BJ (cell line): ENCODE results near the gene FBXL7. TPM values are rescaled to one million over a fixed set of nuclear protein-coding genes. Genes with fewer than 3 reads are reported as not detected.

Experiments used
- CTCF ChIA-PET: fragments of 350-600 bp; formaldehyde crosslinking; extraction: SDS; loops from one replicate; lab custom pipeline; 2021; ENCODE audit warnings: antibody characterized with exemption, inconsistent platforms; lab: Yijun Ruan, JAX
- POLR2A ChIA-PET: fragments of 300-600 bp; sonication (Branson Sonifier 250); formaldehyde crosslinking; extraction: SDS; loops from one replicate; lab custom pipeline; 2021; ENCODE audit warnings: antibody characterized with exemption; lab: Charles Lee
- DNase-seq: peaks from one replicate; pipeline ENCODE4 v3.0.0-alpha.2; 2011; ENCODE audit warnings: low read depth
- H3K27me3 ChIP-seq: 2 replicates; pipeline ENCODE4 v1.6.0; 2011; ENCODE audit warnings: low read length; ENCODE audit not compliant: control insufficient read depth, insufficient read depth
- H3K36me3 ChIP-seq: 2 replicates; pipeline ENCODE4 v1.5.1; 2011; ENCODE audit warnings: low read length; ENCODE audit not compliant: control insufficient read depth, insufficient read depth
- H3K4me3 ChIP-seq: 2 replicates; pipeline ENCODE4 v1.5.1; 2011; ENCODE audit warnings: low read depth, mild to moderate bottlenecking, control low read depth, low read length
- polyA plus RNA-seq: library from polyadenylated mRNA; depleted of rRNA; stranded (reverse); fragments of >200 nt; gene quantifications from 2 replicates; pipeline ENCODE4 v1.2.3, GENCODE V29; 2011
- TF ChIP-seq, protein P1 (sequence below): IDR thresholded peaks from 2 replicates; pipeline ENCODE4 v1.5.1; 2011; ENCODE audit warnings: low read depth, mild to moderate bottlenecking, control low read depth, inconsistent platforms, low read length, moderate library complexity; ENCODE audit not compliant: insufficient read depth

Gene FBXL7
- polyA plus RNA-seq, 1 experiment, result 23.2 TPM

DNA sequence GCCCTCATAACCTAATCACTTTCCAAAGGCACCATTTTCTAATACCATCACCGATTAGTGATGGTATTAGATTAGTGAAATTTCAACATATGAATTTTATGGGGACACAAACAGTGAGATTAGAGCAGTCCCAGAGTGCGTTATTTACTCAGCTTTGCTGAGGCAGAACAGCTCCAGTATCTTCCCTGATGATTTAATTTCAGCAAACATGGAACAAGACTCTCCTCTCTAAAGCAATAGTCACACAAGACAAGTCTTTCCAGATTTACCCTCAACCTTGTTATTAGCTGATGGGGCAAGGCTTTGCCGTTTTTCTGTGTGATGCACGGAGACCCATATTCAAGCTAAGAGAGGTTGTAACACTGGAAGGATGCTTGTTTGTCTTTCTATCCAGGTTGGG lies 333.4 kb downstream of the FBXL7 start:
- CTCF ChIA-PET, result interaction anchor here (1.5 to 3.4 kb wide), 2 partner anchors 9 kb away, joined by 7 to 14 read pairs; no protein-coding TSS in a partner anchor
- TF ChIP-seq, protein P1, sequence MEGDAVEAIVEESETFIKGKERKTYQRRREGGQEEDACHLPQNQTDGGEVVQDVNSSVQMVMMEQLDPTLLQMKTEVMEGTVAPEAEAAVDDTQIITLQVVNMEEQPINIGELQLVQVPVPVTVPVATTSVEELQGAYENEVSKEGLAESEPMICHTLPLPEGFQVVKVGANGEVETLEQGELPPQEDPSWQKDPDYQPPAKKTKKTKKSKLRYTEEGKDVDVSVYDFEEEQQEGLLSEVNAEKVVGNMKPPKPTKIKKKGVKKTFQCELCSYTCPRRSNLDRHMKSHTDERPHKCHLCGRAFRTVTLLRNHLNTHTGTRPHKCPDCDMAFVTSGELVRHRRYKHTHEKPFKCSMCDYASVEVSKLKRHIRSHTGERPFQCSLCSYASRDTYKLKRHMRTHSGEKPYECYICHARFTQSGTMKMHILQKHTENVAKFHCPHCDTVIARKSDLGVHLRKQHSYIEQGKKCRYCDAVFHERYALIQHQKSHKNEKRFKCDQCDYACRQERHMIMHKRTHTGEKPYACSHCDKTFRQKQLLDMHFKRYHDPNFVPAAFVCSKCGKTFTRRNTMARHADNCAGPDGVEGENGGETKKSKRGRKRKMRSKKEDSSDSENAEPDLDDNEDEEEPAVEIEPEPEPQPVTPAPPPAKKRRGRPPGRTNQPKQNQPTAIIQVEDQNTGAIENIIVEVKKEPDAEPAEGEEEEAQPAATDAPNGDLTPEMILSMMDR, result no peak
- H3K4me3 ChIP-seq, result no peak overlapping the region
- H3K27me3 ChIP-seq, result no peaks in the 10 kb centered on the region
- no peaks in the 10 kb centered on the region for H3K36me3 ChIP-seq
- POLR2A ChIA-PET, result interaction anchor here (0.5 kb wide), 1 partner anchor 9 kb away, joined by 4 read pairs; no protein-coding TSS in a partner anchor
- no peak for DNase-seq

DNA sequence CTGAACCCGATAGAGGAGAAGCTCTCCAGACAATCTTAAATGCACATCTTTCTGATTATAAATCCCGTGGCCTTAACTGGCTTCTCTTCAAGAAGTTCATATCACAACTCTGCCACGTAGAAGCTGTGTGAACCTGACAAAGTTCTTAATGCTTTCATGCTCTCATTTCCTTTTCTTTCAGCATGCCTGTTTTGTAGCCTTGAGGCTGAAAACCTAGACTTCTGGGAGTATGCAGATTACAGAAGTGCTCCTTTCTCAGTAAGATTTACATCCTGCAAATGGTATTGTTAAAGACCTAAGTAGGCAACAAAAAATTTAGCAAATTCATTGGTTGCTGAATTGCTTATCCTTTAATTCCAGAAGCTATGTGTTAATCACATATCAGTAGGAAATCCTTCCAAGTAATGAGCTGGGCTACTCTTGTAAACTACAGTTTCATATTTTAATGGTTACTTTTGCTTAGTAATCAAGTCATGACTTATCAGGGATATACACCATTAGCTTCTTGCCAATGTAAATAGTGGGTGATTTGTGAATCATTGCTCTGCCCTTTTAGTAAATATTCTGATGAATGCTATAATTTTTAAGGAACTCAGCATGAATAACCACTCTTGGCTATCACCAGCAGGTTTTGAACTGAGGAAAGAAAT lies 334.7 kb downstream of the FBXL7 start:
- POLR2A ChIA-PET, result interaction anchor here (0.7 kb wide), 1 partner anchor 91 kb away, joined by 3 read pairs; no protein-coding TSS in a partner anchor
- TF ChIP-seq, protein P1, result no peak
- no peak overlapping the region for H3K4me3 ChIP-seq
- peak; percentile 61 for DNase-seq
- CTCF ChIA-PET, result interaction anchor here (1.1 to 3.4 kb wide), 3 partner anchors 10 to 729 kb away, joined by 3 to 14 read pairs (median 4); no protein-coding TSS in a partner anchor
- no peaks in the 10 kb centered on the region for H3K36me3 ChIP-seq
- H3K27me3 ChIP-seq, result no peaks in the 10 kb centered on the region

DNA sequence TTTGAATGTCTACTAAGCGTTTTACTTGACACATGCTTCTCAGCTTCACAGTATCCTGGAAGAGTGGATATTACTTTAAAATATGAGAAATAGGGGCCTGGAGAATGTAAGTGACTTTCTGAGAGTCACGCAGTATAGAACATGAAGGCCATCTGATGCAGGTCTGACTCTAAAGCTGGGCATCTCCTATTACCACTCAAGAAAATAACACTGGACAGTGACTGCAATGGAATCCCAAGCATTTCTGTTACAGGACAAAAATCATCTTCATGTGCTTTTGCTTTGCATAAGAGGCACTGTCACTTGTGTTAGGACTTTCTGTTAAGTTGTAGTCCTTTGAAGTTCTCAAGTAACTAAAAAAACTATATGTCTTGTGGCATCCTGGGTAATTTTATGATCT lies 335.5 kb downstream of the FBXL7 start:
- no peak for DNase-seq
- Histone ChIP-seq H3K36me3 (no peaks in the 10 kb centered on the region), H3K27me3 (no peaks in the 10 kb centered on the region), H3K4me3 (no peak overlapping the region)
- ChIA-PET POLR2A (interaction anchor here (0.8 kb wide), 1 partner anchor 94 kb away, joined by 3 read pairs; no protein-coding TSS in a partner anchor), CTCF (interaction anchor here (1.1 to 3.4 kb wide), 2 partner anchors 11 to 12 kb away, joined by 4 to 14 read pairs; no protein-coding TSS in a partner anchor)
- TF ChIP-seq, protein P1, result no peak

DNA sequence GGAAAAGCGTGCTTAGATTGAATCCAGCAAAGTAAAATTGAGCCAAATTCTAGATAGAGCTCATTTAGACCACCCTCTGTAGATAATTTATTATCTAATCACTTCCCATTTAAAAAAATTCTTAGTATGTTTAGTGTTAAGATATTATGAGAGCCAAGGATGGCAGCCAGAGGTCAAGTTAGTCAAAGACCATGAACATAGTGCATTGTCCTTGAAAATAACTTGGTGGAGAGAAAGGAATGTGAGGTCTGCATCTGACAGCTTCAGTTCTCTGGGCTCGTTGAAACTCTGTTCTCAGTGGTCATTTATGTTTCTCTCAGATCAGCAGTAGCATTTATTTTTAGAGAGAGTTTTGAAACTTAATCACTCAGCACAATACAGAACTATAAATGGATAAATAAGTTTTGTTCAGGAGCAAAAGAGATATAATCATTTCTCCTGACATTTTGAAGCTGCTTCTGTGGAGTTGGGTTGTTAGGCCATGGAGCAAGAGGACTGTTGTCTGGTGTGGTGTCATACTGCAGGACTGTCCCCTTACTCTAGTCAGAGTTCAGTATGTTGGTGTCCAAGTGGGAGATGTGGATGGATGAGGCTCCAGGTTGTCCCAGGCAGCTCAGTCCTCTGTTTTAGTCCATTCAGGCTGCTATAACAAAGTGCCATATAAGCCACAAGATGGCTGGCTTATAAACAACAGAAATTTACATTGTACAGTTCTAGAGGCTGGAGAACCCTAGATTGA lies 337.7 kb downstream of the FBXL7 start:
- Histone ChIP-seq H3K4me3 (no peak overlapping the region), H3K36me3 (no peaks in the 10 kb centered on the region), H3K27me3 (no peaks in the 10 kb centered on the region)
- ChIA-PET CTCF (interaction anchor here (0.8 kb wide), 1 partner anchor 10 kb away, joined by 3 read pairs; no protein-coding TSS in a partner anchor), POLR2A (interaction anchor here (0.5 kb wide), 1 partner anchor 39 kb away, joined by 4 read pairs; no protein-coding TSS in a partner anchor)
- DNase-seq, result no peak
- TF ChIP-seq, protein P1, result no peak

DNA sequence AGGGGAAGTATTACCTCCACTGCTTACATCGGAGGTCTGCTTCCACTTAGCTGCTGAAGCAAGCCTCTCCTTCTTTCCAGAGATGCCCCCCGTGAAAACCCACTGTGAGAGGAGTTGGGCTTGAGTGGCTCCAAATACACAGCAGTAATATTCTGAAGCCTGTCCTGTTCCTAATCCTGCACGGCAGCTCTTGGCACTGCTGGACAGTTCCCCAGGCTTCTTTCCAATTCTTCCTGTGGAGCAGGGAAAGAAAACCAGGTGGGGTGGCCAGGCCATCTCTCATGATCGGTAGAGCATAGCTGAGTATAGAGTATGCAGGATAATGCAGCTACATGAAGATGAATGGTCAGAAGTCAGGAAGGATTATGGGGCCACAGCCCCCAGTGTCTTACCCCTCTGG lies 344.3 kb downstream of the FBXL7 start:
- DNase-seq, result no peak
- ChIA-PET POLR2A (no interaction called here), CTCF (interaction anchor here (0.6 to 1.4 kb wide), 2 partner anchors 9 to 654 kb away, joined by 4 read pairs; no protein-coding TSS in a partner anchor)
- TF ChIP-seq, protein P1, result no peak
- Histone ChIP-seq H3K4me3 (no peak overlapping the region), H3K36me3 (no peaks in the 10 kb centered on the region), H3K27me3 (no peaks in the 10 kb centered on the region)
